HUDEP-2 (cell line): ENCODE results near the gene MAMLD1.

ENCODE experiments used
- DNase-seq, 76 experiments: peaks; one replicate each; lab custom pipeline; 2025; ENCODE audit not compliant: unreplicated experiment in 76 of 76; lab: John Stamatoyannopoulos, UW

The MAMLD1 gene

GRCh38 chrX:150454508-150455214 is 91.5 kb downstream of the MAMLD1 start:
- DNase-seq: no peak

GRCh38 chrX:150455215-150455608 is 92.1 kb downstream of the MAMLD1 start:
- DNase-seq: no peak

- no peak for DNase-seq
Observed at GRCh38 chrX:150456466-150456865, 93.3 kb downstream of the MAMLD1 start.

- DNase-seq: no peak
Observed at GRCh38 chrX:150456941-150457340, 93.8 kb downstream of the MAMLD1 start.

- no peak for DNase-seq
Observed at GRCh38 chrX:150459196-150459595, 96.1 kb downstream of the MAMLD1 start.

- no peak for DNase-seq
Observed at GRCh38 chrX:150460063-150460462, 96.9 kb downstream of the MAMLD1 start.

- DNase-seq: no peak
Observed at GRCh38 chrX:150460781-150461180, 97.7 kb downstream of the MAMLD1 start.

GRCh38 chrX:150463566-150463965 is 100.4 kb downstream of the MAMLD1 start:
- no peak for DNase-seq

- DNase-seq: no peak
Observed at GRCh38 chrX:150464001-150464400, 100.9 kb downstream of the MAMLD1 start.

- no peak for DNase-seq
Observed at GRCh38 chrX:150465326-150465725, 102.2 kb downstream of the MAMLD1 start.

GRCh38 chrX:150465881-150466775 is 103.0 kb downstream of the MAMLD1 start:
- DNase-seq: no peak

- no peak for DNase-seq
Observed at GRCh38 chrX:150472306-150472705, 109.2 kb downstream of the MAMLD1 start.

- no peak for DNase-seq
Observed at GRCh38 chrX:150473371-150473770, 110.3 kb downstream of the MAMLD1 start.

GRCh38 chrX:150475461-150475860 is 112.3 kb downstream of the MAMLD1 start:
- DNase-seq: no peak

GRCh38 chrX:150476164-150476699 is 113.1 kb downstream of the MAMLD1 start:
- no peak for DNase-seq

- no peak for DNase-seq
Observed at GRCh38 chrX:150477371-150477770, 114.3 kb downstream of the MAMLD1 start.

GRCh38 chrX:150478496-150479492 is 115.7 kb downstream of the MAMLD1 start:
- no peak for DNase-seq

GRCh38 chrX:150482537-150483206 is 119.6 kb downstream of the MAMLD1 start:
- DNase-seq: no peak

GRCh38 chrX:150483356-150483985 is 120.4 kb downstream of the MAMLD1 start:
- no peak for DNase-seq
